SK-N-MC (cell line): ENCODE measurements around the gene ANTXR1.

ENCODE experiments used
- DNase-seq: peaks from one replicate; pipeline ENCODE4 v3.0.0-alpha.2; 2011; ENCODE audit warnings: low read depth, low spot score
- H3K27ac ChIP-seq: fragments of 200-600 bp; sonication (generic); 2 replicates; pipeline ENCODE4 v1.5.1; 2016; ENCODE audit warnings: mixed run types
- H3K36me3 ChIP-seq: fragments of 200-600 bp; sonication (generic); 2 replicates; pipeline ENCODE4 v1.6.1; 2017; ENCODE audit warnings: antibody characterized with exemption, low read length, mixed read lengths; ENCODE audit not compliant: insufficient read depth
- H3K4me3 ChIP-seq: fragments of 200-600 bp; sonication (generic); 2 replicates; pipeline ENCODE4 v1.5.1; 2016
- H3K9ac ChIP-seq: fragments of 200-600 bp; sonication (generic); 2 replicates; pipeline ENCODE4 v1.8.0; 2017; ENCODE audit warnings: mixed run types, mixed read lengths; ENCODE audit not compliant: insufficient read length
- H3K9me3 ChIP-seq: fragments of 200-600 bp; sonication (generic); 2 replicates; pipeline ENCODE4 v1.6.1; 2017; ENCODE audit warnings: low read depth, mild to moderate bottlenecking, antibody characterized with exemption, low read length, moderate library complexity, mixed read lengths
- EZH2 ChIP-seq: fragments of 200-600 bp; sonication (generic); IDR thresholded peaks from one replicate; pipeline ENCODE4 v1.6.1; 2017; ENCODE audit warnings: antibody characterized with exemption
- FOXP2 ChIP-seq: optimal IDR thresholded peaks from 2 replicates; pipeline ENCODE3; 2011; ENCODE audit warnings: mild to moderate bottlenecking, moderate library complexity; ENCODE audit not compliant: insufficient read depth; ENCODE audit errors: extremely low read length, control extremely low read depth
- POLR2AphosphoS5 ChIP-seq: IDR thresholded peaks from 2 replicates; pipeline ENCODE4 v1.6.1; 2012; ENCODE audit warnings: mild to moderate bottlenecking, low read depth, low read length, borderline replicate concordance

Gene ANTXR1

DNA sequence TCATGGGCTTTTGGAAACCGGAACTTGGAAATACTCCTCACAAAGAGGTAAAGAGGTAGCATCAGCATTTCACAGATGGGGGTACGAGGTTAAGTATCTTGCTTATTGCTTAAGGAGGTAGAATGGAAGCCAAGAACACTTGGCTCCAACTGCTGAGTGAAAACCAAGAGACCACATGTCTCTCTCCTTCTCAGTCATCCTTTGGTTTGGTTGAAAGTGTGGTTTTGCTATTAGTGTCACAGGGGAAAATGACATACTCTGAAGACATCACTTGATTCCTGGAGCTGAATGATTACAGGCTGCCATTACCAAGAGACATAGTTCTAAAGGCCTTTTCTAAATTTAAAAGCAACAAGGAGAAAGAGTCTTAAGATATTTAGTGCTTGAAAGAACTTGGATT is 41.5 kb downstream of the ANTXR1 start:
- no peak for TF ChIP-seq POLR2AphosphoS5
- no peak for TF ChIP-seq EZH2
- no peak for TF ChIP-seq FOXP2
- no peak overlapping the region for H3K9ac ChIP-seq
- H3K36me3 ChIP-seq, result peaks cover 21% of the 10 kb centered on the region
- H3K9me3 ChIP-seq, result no peaks in the 10 kb centered on the region
- no peak overlapping the region for H3K27ac ChIP-seq
- no peak overlapping the region for H3K4me3 ChIP-seq
- DNase-seq, result no peak

DNA sequence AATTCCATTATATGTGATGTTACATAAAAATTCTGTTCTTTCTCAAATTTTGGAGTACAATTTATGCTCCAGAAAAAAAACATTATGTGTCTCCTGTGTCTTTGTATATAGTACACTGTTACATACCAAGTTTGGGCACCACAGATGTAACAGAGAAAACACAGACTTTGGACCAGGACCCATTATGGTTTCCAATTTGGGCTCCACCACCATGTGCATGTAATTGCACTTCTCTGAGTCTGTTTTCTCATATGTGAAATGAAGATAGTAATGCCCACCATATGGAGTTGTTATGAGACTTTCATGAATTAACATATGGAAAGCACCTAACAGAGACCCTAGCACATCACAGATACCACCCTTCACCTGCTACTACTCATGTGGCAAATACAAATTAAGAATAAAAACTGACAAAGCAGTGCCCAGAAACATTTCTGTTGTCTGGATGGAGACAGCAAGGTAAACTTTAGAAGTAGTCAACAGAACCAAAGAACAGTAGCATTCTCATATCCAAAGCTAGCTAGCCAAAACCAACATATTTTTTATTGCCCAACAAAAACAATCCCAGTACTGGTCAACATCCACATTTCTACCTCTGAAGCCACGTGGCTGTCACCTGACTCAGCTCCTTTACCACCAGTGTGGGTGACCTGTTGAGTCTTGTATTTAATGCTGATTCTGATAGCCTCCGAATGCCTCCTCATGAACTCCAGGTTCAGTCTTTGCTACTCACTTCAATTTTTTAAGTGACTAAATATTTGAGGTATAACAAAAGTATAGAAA is 42.9 kb downstream of the ANTXR1 start:
- Histone ChIP-seq H3K36me3 (peaks cover 21% of the 10 kb centered on the region), H3K27ac (no peak overlapping the region), H3K9me3 (no peaks in the 10 kb centered on the region), H3K9ac (no peak overlapping the region), H3K4me3 (no peak overlapping the region)
- DNase-seq, result no peak
- no peak for TF ChIP-seq FOXP2
- TF ChIP-seq POLR2AphosphoS5, result no peak
- no peak for TF ChIP-seq EZH2

DNA sequence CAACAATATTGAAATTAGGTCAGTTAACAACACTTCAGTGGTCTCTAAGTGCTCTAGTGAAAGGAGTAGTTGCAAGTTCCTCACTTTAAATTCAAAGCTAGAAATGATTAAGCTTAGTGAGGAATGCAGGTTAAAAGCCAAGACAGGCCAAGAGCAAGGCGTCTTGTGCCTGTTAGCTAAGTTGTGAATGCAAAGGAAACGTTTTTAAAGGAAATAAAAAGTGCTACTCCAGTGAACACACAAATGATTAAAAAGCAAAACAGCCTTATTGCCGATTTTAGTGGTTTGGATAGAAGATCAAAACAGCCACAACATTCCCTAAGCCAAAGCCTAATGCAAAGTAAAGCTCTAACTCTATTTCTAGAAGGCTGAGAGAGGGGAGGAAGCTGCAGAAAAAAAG is 44.7 kb downstream of the ANTXR1 start:
- Histone ChIP-seq H3K4me3 (no peak overlapping the region), H3K36me3 (peaks cover 27% of the 10 kb centered on the region), H3K9me3 (no peaks in the 10 kb centered on the region), H3K27ac (no peak overlapping the region), H3K9ac (no peak overlapping the region)
- TF ChIP-seq EZH2, result no peak
- TF ChIP-seq FOXP2, result no peak
- no peak for TF ChIP-seq POLR2AphosphoS5
- DNase-seq, result no peak

DNA sequence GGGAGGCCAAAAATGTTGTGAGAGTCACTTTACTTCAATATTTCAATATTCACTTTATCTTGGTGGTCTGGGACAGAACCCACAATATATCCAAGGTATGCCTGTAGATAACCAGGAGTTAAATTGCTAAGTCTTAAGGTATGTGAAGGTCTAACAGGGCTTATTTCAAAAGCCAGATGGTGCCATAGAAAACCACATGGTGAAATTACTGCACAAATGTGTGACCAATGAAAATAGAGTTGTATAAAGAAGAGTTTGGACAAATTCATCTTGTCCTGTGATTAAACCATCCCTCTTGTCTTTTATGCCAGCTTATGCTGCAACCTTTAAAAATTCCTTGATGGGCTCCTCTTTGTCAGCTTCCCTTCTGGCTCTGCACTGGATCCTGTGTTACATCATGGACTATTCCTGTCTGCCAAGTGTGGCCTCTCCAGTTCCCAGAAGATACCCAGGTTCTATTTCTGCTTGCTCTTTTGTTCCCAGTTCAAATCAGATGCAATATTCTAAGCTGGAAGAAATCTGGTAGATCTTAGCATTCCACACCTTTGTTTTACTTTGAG is 46.8 kb downstream of the ANTXR1 start:
- Histone ChIP-seq H3K36me3 (peaks cover 27% of the 10 kb centered on the region), H3K4me3 (no peak overlapping the region), H3K9ac (no peak overlapping the region), H3K9me3 (no peaks in the 10 kb centered on the region), H3K27ac (no peak overlapping the region)
- no peak for TF ChIP-seq FOXP2
- no peak for TF ChIP-seq POLR2AphosphoS5
- no peak for TF ChIP-seq EZH2
- no peak for DNase-seq

DNA sequence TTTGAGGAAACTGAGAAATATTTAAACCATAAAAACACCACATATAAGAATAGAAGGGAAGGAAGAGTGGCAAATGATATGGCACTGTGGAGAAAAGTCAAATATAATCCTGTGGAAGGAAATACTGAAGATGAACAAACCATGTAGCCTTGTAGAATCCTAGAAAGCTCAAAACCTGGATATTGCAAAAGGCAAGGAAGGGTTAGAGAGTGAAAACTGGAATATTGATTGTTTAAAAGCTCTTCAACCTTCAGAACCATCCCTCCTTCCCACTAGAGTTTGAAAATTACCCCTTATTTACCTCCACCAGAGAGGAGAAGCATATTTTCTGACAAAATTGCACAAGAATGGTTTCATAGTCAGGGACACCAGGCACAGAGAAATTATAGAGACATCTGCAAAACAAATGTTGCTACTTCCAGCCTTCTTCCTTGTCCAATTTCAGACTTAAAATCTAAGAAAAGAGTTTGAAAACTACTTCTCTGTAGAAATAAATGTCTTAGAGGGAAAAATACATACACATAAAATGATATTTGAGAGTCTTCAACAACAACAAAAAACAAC is 48.0 kb downstream of the ANTXR1 start:
- Histone ChIP-seq H3K9ac (no peak overlapping the region), H3K27ac (no peak overlapping the region), H3K36me3 (peaks cover 27% of the 10 kb centered on the region), H3K4me3 (no peak overlapping the region), H3K9me3 (no peaks in the 10 kb centered on the region)
- DNase-seq, result no peak
- TF ChIP-seq POLR2AphosphoS5, result no peak
- TF ChIP-seq EZH2, result no peak
- TF ChIP-seq FOXP2, result no peak

DNA sequence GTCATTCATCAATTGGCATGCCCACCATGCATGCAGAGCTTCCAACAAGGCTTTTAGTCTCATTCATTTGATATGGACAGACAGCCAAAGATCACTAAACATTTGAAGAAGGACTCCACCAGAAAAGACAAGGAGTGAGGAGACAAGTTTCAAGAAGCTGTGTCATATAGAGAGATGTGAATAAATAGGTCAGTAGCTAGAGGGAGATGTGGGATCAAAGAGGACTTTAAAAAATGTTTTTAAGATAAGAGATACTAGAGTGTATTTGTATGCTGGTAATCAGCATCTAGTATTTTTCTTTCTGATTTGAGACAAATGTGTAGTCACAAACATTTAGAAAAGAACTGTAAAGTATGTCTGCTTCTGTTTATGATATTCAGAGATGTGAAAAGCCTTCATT is 48.5 kb downstream of the ANTXR1 start:
- peaks cover 27% of the 10 kb centered on the region for H3K36me3 ChIP-seq
- no peak overlapping the region for H3K9ac ChIP-seq
- H3K27ac ChIP-seq, result no peak overlapping the region
- no peak for TF ChIP-seq EZH2
- no peak for TF ChIP-seq FOXP2
- no peak for TF ChIP-seq POLR2AphosphoS5
- H3K9me3 ChIP-seq, result no peaks in the 10 kb centered on the region
- DNase-seq, result no peak
- no peak overlapping the region for H3K4me3 ChIP-seq

DNA sequence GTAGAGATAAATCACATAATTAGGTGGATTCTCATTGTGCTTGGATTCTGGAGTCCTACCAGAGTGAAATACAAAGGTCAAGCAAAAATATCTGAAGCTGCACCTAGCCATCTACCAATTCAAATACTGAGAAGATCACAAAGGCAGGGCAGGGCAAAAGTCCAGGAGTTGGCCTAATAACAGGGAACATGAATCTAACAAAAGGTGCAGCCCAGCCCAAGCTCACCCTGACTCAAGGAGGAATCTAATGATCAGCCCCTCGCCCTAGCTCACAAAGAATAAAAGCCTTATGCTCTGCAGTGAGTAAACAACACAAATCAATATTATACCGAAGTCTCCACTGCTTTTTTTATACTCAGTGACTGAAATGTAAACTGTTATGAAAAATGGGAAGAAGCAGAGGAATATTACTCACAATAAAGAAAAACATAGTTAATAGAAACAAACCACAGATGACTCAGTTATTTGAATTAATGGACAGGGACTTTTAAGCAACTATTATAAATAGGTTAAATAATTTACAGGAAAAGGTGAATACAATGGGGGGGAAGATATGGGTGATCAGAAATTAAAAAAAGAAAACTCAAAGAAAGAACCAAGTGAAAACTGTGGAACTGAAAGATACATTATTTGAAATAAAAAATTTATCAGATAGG is 49.5 kb downstream of the ANTXR1 start:
- no peak for TF ChIP-seq EZH2
- no peak overlapping the region for H3K27ac ChIP-seq

DNA sequence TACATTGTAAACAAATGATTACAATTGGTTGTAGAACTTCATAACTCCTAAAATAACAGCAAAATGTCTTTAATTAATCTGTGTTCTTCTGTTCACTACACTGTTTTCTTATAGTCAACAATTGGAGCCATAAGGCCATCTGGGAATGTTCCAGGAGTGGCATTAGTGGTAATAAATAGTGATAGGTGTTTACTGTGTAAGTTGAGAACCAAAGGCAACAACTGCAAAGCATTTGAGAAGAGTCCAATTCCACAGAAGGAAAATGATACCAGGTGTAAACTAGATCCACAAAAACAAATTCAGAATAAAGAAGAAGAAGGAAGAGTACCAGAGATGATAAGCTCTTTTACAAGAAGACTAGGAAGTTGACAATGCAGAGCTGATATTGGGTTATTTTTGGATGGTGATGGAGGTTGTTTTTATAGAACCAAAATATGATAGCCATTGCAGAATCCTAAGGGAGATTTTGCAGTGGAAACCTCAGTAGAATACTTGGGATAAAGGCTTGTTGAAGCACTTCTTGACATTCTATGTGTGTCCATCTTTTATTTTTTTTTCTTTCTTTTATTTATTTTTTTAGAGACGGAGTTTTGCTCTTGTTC is 52.9 kb downstream of the ANTXR1 start:
- Histone ChIP-seq H3K4me3 (no peak overlapping the region), H3K9me3 (no peaks in the 10 kb centered on the region), H3K27ac (no peak overlapping the region), H3K9ac (no peak overlapping the region), H3K36me3 (peaks cover 8% of the 10 kb centered on the region; the same call in 1 of the 2 replicates)
- no peak for DNase-seq
- TF ChIP-seq EZH2, result no peak
- no peak for TF ChIP-seq FOXP2
- TF ChIP-seq POLR2AphosphoS5, result no peak

More for the DNA sequence above, 49.5 kb downstream of the ANTXR1 start:
- H3K9ac ChIP-seq, result no peak overlapping the region
- H3K9me3 ChIP-seq, result no peaks in the 10 kb centered on the region
- no peak for DNase-seq
- H3K4me3 ChIP-seq, result no peak overlapping the region
- H3K36me3 ChIP-seq, result peaks cover 21% of the 10 kb centered on the region
